Stimulated activated CD8-positive, alpha-beta memory T cell treated with anti-CD3 and anti-CD28 coated beads, Interleukin-2, amount 100 ng/mL, for 1 hour (primary cell): ENCODE data around the gene NUDCD2.
A peak's percentile ranks its signal among the peaks of the same experiment; 100 is the strongest.
"Not testable (repeated sequence)": the region's sequence is repeated elsewhere in the genome, so short reads cannot be mapped to it uniquely, and the experiment has no call there.

Source experiments
- DNase-seq, 2 donors: peaks; one replicate each; pipeline ENCODE4 v3.0.0-alpha.2; 2020; ENCODE audit warnings: low read depth in 2 of 2

Gene NUDCD2

DNA sequence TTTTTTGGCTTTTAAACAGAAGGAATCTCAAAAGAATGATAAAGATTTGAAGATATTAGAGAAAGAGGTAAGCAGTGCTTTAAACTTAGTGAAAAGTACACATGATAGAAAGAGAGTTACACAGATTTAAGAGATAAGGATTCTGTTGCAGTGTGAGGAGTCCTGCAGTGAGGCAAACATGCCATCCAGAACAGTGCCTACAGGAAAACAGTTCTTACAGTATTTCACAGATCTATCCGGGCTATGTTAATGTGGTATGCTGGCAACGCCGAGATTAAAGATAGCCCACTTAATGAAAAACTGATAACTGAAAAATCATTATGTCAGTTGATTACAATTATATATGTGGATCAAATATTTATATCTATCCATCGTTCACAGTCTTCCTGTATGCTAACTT is 7.8 kb upstream of the NUDCD2 start:
- no peak for DNase-seq

DNA sequence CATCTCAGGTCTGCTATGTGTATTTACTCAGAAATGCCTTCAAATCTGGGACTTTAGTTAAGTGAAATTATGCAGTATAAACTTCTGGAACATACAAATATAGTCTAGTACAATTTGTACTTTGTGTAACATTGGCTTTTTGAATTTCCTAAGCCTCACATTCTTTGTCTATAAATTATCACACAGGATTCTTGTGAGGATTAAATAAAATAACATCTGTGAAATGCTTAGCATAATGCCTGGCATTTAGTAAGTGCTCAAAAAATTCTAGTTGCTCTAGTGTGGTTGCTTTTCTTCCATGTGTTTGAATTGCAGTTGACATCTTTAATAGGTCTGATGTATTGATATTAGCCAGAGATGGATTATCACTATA is 3.1 kb upstream of the NUDCD2 start:
- DNase-seq, result no peak

DNA sequence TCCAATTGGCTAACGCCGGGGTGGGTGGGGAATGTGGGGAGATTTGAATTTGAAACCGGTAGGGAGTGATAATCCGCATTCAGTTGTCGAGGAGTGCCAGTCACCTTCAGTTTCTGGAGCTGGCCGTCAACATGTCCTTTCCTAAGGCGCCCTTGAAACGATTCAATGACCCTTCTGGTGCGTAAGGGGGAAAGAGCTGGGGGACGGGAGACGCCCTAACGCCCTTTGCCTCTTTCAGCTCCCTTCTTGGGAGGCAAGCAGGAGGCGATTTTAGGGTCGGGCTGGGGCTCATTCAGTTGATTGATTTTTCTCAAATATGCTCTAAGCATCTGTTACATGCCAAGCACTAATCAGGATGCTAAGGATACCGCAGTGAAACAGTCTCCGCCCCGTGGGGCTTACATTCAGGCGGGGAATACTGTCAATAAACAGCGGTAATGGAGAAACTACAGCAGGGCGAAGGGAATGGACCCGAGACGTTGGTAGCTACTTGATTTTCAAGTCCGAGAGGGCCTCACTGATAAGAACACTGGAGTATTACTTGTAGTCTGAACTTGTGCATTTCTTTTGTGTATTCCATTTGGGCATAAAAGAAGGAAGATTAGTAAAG is 765 bp upstream of the NUDCD2 start, which contains the start of gene HMMR:
Gene HMMR (plus strand): TSS at position 71 of the 610 bp plus-strand sequence. CDS start 61 bp downstream, at position 132.
- no peak for DNase-seq

DNA sequence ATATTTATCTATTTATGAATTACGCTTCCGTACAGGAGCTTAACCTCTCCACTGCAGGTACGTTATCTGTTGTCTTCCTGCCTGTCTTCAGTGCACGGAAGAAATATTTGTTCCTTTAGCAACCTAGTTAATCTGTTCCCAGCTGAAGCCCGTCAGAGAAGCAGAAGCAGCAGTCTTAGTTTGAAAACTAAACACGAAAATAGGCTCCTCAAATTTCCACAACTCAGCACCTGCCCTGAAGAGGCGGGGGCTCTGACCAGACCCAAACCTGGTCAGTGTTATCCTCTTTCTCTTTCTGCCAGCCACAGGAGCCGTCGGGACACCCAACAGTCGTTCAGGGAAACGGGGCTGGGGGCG is 462 bp downstream of the NUDCD2 start:
- no peak for DNase-seq

DNA sequence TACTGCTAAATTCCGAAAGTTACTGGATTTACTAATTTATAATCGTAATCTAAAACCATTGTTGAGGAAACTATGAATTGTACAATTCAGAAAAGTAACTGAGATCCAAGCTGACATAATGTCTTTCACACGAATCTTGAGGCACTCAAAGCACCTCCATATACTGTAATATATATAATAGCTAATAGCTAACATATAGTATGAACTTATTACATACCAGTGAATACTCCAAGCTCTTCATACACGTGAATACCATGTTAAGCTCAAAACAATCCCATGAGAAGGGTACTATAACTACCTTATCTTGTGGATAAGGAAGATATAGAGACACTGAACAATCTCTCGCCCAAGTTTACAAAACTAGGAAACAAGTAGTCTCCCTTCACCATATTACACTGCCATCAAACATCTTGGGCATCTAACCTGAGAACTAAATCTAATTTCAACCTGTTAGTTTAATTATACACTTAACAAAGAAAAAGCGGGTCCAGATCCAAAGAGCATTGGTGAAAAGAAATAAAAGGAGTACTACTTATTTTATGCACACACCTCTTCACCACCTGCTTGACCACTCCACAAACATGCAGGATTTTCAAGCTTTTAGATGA is 1.0 kb downstream of the NUDCD2 start:
- DNase-seq, result no peak

DNA sequence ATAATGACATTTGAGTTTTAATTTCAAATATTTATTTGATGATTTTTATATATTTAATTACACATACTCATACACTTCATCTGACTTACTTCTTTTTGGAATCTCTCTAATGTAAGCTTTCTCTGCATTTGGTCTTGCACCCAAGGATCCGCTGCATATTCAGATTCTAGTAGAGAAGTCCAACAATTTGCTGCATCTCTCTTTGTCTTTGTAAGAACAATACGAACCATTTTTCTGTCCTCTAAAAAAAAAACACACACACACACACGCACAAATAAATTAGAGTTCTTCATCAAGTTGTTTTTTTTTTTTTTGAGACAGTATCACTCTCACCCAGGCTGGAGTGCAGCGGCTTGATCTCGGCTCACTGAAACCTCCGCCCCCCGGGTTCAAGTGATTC is 3.1 kb downstream of the NUDCD2 start:
- DNase-seq, result no peak

DNA sequence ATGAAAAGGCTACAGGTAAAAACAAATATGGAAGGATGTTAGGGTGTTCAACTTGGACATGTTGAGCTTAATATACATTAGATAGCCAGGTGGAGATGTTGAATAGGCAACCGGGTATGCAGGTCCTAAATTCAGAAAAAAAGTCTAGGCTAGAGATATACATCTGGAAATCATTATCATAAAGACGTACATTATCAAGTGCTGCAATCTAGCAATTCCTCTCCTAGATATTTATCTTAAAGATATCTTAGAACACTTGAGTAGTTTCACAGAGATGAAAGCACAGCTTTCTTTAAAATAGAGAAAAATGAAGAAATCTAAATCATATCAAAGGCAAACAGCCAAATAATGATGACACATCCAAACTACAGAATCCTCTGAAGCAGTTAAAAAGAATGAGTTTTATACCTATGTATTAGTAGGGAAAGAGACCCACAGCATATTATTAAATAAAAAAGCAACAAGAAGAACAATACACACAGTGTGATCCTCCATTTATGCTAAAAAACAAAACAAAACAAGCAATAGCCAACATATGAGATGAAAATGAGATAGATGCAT is 3.8 kb downstream of the NUDCD2 start:
- DNase-seq, result no peak

DNA sequence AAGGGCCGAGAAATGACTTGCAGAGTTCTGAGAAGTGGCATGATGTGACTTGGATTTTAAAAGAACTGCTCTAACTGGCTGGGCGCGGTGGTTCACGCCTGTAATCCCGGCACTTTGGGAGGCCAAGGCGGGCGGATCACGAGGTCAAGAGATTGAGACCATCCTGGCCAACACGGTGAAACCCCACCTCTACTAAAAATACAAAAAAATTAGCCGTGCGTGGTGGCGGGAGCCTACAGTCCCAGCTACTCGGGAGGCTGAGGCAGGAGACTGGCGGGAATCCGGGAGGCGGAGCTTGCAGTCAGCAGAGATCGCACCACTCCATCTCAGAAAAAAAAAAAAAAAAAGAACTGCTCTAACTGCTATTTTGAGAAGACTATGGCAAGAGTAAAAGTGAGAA is 4.5 kb downstream of the NUDCD2 start:
- not testable (repeated sequence) for DNase-seq

DNA sequence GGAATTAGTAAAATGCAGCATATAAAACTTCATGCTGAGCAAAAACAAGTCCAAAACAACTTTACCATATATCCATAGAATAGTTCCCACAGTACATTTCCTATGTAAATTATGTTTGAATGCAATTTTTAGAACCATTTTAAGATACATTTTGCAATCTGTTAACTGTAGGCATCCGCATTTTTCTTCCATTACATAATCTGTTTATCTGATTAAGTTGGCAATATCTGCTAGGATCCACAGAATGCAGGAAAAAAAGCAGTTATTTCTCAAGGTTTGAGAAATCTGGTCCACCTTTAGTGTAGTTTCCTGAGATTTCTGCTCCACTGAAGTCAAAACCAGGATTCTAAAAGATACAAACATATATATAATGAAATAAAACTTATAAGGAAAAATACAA is 6.2 kb downstream of the NUDCD2 start:
- no peak for DNase-seq

DNA sequence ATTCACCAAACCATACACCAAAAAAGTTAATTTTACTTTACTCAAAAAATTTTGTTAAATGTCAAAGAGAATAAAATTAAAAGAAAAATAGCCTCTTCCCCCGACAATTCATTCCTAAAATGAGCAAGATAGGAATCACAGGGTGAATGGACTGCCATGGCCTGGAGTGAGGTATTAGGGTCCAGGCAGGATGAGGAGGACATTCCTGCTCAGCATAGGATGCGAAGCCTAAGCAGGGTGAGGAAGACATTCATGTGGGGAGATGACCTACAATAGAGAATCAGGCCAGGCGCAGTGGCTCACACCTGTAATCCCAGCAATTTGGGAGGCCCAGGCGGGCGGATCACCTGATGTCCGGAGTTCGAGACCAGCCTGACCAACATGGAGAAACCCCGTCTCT is 8.4 kb downstream of the NUDCD2 start:
- DNase-seq, result no peak

DNA sequence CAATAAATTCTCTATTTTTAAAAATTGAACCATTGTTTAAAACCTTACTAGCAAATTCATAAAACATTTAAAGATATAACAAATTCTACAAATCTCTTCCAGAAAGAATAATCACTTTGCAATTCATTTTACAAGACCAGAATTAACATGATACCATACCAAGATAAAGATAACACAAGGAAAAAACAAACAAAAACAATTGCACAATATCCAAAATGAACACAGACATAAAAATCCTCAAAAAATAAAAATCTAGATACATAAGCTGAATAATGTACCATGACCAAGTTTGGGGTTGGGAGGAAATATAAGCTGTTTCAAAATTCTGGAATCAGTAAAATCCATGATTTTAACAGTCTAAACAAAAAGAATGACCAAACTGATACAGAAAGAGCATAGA is 11.4 kb downstream of the NUDCD2 start:
- DNase-seq, result no peak

DNA sequence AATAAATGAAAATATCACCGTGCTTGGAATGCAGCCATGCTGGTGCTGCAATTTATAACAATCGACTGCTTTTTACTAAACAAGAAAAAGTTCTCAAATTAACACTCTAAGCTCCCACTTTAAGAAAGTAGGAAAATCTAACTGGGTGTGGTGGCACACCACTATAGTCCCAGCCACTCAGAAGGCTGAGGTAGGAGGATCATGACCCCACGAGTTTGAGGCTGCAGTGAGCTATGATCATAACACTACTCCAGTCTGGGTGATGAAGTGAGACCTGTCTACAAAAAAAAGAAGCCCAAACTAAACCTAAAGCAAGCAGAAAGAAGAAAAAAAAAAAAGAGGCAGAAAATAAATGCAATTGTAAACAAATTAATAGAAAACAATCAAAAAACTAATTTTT is 12.0 kb downstream of the NUDCD2 start:
- DNase-seq, result no peak

DNA sequence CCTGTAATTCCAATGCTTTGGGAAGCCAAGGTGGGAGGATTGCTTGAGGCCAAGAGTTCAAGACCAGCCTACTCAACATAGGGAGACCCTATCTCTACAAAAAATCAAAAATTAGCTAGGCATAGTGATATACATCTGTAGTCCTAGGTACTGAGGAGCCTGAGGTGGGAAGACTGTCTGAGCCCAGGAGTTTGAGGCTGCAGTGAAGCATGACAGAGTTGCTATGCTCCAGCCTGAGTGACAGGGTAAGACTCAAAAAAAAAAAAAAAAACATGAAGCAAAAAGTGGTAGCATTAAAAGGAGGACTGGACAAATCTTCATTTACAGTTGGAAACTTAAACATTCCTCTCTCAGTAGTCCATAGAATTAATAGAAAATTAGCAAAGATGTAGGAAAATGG is 12.7 kb downstream of the NUDCD2 start:
- DNase-seq, result no peak

DNA sequence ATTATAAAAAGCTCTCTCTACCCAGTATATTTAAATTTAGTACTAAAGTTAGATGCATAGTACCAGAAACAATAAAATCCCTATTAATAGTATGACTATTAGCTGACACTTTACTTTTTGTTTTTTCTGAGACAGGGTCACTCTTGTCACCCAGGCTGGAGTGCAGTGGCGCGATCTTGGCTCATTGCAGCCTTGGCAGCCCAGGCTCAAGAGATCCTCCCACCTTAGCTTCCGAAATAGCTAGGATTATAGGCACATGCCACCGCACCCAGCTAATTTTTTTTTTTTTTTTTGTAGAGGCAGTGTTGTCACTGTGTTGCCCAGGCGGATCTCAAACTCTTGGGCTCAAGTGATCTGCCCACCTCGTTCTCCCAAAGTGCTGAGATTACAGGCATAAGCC is 14.6 kb downstream of the NUDCD2 start:
- DNase-seq, result no peak

DNA sequence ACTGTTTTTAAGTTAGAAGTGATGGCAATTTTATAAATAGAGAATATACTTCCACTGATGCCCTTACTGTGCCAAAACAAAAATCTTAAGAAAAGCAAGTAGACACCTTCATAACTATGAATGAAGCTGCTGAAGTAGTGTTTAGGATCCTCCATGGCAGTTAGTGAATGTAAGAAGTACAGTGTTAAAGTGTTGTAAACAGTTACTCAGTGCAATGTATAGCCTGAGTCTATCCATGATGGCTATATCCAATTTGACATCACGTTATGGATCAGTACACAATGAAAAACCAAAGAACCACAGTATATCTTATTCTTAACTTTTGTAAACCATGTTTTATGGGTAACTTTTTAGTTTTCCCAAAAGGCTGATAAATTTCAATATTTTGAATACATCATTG is 15.4 kb downstream of the NUDCD2 start:
- no peak for DNase-seq

DNA sequence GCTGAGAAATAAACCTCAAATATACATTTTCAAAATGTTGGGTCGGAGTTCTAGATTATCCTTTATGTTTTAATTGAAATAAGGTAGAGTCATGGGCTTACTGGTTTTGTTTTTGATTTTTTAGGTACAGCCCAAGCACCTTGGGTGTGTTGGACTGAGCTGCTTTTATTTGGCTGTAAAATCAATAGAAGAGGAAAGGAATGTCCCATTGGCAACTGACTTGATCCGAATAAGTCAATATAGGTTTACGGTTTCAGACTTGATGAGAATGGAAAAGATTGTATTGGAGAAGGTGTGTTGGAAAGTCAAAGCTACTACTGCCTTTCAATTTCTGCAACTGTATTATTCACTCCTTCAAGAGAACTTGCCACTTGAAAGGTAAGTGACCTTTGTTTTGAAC is 18.9 kb downstream of the NUDCD2 start:
- DNase-seq, result no peak

DNA sequence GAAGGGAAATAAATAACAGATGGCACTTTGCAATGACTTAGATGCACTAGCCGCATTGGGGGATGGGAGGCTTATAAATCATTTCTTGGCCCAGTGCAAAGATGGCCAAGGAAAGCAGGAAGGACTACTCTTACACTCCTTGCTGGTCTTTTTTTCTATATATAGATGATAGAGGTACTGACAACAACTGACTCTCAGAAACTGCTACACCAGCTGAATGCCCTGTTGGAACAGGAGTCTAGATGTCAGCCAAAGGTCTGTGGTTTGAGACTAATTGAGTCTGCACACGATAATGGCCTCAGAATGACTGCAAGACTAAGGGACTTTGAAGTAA is 20.8 kb downstream of the NUDCD2 start:
- no peak for DNase-seq

DNA sequence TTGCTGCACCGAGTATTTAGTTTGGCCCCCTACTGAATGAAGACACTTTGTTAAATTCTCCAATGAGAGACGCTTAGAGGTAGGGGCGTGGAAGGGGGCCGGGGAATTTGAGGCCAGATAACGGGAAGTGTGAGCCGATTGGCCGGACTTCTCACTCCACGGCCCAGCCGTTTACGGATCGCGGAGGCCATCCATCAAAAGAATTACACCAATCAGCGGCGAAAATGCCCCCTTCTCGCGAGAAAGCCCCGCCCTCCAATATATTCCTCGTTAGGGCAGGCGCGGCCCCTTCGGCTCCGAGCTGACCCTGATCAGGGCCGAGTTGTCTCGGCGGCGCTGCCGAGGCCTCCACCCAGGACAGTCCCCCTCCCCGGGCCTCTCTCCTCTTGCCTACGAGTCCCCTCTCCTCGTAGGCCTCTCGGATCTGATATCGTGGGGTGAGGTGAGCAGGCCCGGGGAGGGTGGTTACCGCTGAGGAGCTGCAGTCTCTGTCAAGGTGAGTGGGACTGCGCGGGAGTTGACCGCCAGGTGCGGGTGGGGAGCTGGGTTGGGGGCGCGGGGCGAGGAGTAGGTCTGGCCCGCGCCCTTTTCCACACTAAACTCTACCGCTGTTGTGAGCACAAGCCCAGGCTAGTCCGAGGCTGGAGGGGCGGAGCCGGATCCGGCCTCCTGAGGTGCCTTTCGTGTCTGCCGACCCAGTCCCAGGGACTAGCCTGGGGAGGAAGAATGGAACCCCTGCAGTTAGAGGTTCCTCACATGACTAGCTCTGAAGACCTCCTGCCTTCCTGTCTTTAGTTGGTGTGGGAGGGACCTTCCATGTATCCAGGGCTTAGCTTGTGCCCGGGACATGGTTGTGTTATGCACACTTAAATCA is 22.4 kb downstream of the NUDCD2 start, which contains the start of gene CCNG1:
Gene CCNG1 (plus strand): TSS at position 287 of the 874 bp plus-strand sequence. CDS start 1,662 bp downstream, outside the sequence.
- DNase-seq, result peak; percentile 68 to 77

DNA sequence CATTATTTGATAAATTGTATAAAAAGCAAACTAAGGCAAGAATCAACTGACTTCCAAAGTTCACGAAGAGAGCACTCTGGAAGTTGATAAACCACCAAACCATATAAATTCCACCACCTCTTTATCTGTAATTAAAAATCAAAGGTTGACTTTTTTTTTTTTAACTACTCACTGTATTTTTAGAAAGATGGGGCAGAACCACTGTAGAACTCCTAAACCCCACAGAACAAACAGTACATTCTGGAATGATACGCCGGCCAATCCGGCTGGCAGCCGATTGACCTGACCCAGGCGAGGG is 22.9 kb downstream of the NUDCD2 start:
- DNase-seq, result no peak

DNA sequence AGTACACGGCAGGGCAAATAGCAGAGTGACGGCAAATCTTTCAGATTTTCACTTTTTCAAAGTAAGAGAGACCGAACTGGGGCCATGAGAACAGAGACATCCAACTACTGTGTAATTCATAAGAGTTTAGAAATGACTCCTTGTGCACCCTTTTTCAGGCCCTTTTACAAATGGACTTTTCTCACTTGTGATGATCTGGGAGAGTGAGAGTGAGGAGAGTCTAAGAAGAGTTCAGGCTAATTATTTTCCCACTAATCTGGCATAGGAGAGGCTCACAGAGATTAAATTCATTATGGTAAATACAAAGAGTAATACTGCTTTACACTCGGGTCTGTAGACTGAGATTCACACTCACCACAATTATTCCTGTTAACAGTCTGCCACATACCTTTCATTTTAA is 23.4 kb downstream of the NUDCD2 start:
- DNase-seq, result no peak

DNA sequence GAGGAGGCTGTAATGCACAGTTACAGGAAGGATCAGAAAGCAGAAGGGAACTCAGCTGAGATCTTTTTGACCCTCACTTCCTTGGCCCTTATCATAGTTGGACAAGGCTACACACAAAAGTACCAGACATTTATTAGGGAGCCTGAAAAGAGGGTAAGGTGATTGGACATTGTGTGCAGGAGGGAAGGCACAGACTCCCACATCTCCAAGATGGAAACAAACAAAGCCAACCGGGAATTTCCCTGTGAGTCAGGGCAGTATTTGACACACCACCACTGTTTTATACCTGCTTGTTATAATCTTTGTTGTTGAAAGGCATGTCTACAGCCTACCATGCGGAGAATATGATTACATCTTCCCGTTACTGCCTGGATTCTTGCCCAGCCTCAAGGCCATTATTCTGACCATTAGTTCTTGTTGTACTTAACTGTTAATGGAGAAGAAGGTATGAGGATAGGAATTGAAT is 25.5 kb downstream of the NUDCD2 start:
- DNase-seq, result no peak

DNA sequence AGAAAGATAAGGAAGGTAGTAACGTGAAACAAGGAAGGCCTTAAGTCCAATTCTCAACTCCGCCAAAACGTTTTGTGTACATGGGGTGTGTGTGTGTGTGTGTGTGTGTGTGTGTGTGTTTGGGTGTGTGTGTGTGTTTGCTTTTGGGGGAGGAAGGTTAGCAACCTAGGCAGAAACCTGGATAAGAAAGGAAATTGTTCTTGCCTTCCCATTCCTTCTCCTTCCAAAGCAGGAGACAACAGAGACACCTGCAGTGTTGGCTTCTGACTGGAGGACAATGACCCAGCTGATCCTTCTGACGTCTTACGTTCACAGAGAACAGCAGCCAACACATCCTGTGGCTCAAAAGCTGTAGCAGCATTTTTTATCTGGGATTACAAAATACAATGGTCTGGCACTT is 26.6 kb downstream of the NUDCD2 start:
- DNase-seq, result no peak

DNA sequence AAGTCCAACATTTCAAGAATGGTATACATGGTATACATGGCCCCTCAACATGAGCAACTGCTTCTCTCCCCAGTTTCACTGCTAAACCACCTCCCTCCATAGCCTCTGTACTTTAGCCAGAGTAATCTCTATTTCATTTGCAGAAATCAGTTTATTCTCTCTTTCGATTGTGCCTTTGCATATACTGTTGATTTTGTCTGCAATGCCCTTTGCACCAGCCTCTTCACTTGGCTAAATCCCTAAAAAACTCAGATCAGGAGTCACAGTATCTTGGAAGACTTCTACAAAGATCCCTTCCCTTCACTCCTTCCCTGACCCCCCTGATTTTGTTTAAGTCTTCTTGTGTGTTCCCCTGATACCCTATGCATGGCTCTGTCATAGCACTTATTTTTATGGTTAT is 27.4 kb downstream of the NUDCD2 start:
- no peak for DNase-seq
